Thyroid gland (tissue), 4 donors: ENCODE data around the gene HDDC3. TPM values are rescaled to one million over a fixed set of nuclear protein-coding genes. Genes with fewer than 3 reads are reported as not detected.

Experiments used
- DNase-seq, 2 donors: peaks; one replicate each; pipeline ENCODE4 v3.0.0-alpha.2; 2019
- H3K27ac ChIP-seq, 3 donors: fragments of 200-600 bp; sonication (generic); 1 replicate in 2 of 3; 2 replicates in 1 of 3; pipeline ENCODE4 v1.5.1; 2016 to 2019; ENCODE audit warnings: mild to moderate bottlenecking in 1 of 3, moderate library complexity in 1 of 3
- H3K27me3 ChIP-seq: fragments of 200-600 bp; sonication (generic); one replicate; pipeline ENCODE4 v1.5.1; 2019
- H3K36me3 ChIP-seq, 2 donors: fragments of 200-600 bp; sonication (generic); one replicate each; pipeline ENCODE4 v1.5.1; 2016 to 2019
- H3K4me1 ChIP-seq, 2 donors: fragments of 200-600 bp; sonication (generic); one replicate each; pipeline ENCODE4 v1.5.1; 2017 to 2019
- H3K4me3 ChIP-seq, 3 donors: fragments of 200-600 bp; sonication (generic); replicated peaks in 1 of 3; 1 replicate in 2 of 3; 2 replicates in 1 of 3; pipeline ENCODE4 v1.5.1; 2016; ENCODE audit warnings: mild to moderate bottlenecking in 1 of 3
- H3K9me3 ChIP-seq: fragments of 200-600 bp; sonication (generic); one replicate; pipeline ENCODE4 v1.5.1; 2017
- CTCF ChIP-seq, 6 experiments: fragments of 200-600 bp in 3 of 6; fragments of 450-650 bp in 3 of 6; sonication (generic) in 3 of 6; IDR thresholded peaks; one replicate each; pipeline ENCODE4 v1.5.1; 2016 to 2019; ENCODE audit warnings: antibody characterized with exemption in 6 of 6, mild to moderate bottlenecking in 2 of 6, inconsistent platforms in 1 of 6, moderate library complexity in 1 of 6
- POLR2A ChIP-seq, 2 donors: fragments of 450-650 bp; IDR thresholded peaks; one replicate each; pipeline ENCODE4 v1.6.1; 2017; ENCODE audit warnings: antibody characterized with exemption in 2 of 2, mild to moderate bottlenecking in 2 of 2, moderate library complexity in 1 of 2
- WGBS, 2 donors: methylation state at CpG; one replicate each; pipeline ENCODE4 v1.1.5; 2017; 5-methylcytosine and 5-hydroxymethylcytosine counted together
- intact Hi-C: fragments of 100-400 bp; cut with DNase I; formaldehyde crosslinking; loops from one replicate; pipeline ENCODE4 v1.15.1; 2023
- total RNA-seq, 4 donors: library from RNA; depleted of rRNA; stranded (reverse); fragments of >200 nt; gene quantifications; one replicate each; pipeline ENCODE4 v1.2.3, GENCODE V29; 2016

HDDC3 gene
- total RNA-seq, 4 donors from 2014 or later = 13.3 to 25.7 (median 18.0) TPM

DNA sequence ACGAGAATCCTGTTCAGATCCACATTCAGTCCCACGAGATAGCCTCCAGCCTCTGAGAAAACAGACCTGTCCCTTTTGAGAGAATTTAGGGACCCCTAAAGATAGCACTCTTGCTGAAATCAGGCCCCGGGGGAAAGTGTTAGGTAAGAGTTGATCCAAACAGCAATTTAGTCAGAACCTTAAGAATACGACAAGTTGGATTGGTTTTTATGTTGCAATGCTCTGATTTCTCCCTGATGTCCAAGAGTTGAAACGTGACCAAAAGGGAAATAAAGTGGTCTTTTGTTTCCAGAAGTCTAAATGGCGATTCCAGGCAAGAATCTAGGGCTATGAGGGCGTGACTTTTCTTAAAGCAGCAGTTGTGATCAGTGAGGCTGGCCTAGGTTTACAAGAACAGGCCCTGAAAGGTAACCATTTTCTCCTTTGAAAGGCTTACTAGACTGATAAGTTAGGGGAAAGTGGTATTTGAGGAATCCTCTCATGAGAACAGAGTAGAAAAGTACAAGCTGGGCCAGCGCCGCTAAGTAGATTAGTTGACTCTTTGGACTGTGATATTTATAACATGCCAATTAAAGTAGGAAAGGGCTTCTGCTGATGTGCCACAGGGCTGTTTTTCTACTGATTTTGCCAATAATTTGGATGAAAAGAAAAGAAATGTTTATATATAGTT lies 24.4 kb downstream of the HDDC3 start:
- Histone ChIP-seq H3K4me3 (no peak overlapping the region), H3K27me3 (no peaks in the 10 kb centered on the region), H3K27ac (no peak overlapping the region), H3K36me3 (peaks cover 66 to 71% of the 10 kb centered on the region in 2 donors), H3K4me1 (peaks cover 7 to 9% of the 10 kb centered on the region in 2 donors), H3K9me3 (no peaks in the 10 kb centered on the region)
- no peak for DNase-seq
- intact Hi-C loops = no loop called here
- WGBS, 2 donors = 75 to 93% methylated on average over 9 of the region's 9 CpGs
- no peak for TF ChIP-seq CTCF (IDR thresholded peaks at IDR 0.05)
- no peak for TF ChIP-seq POLR2A (IDR thresholded peaks at IDR 0.05)

- Histone ChIP-seq H3K27me3 (no peaks in the 10 kb centered on the region), H3K4me1 (peaks cover 7 to 9% of the 10 kb centered on the region in 2 donors), H3K4me3 (no peak overlapping the region), H3K27ac (no peak overlapping the region), H3K36me3 (peaks cover 58 to 63% of the 10 kb centered on the region in 2 donors), H3K9me3 (no peaks in the 10 kb centered on the region)
- 85 to 100% methylated on average over 10 to 15 of the region's 15 CpGs for WGBS, 2 donors
- TF ChIP-seq CTCF (IDR thresholded peaks at IDR 0.05) = no peak
- no peak for TF ChIP-seq POLR2A (IDR thresholded peaks at IDR 0.05)
- intact Hi-C loops = no loop called here
- DNase-seq = no peak
Observed at GRCh38 chr15:90907051-90907660, 25.2 kb downstream of the HDDC3 start.

DNA sequence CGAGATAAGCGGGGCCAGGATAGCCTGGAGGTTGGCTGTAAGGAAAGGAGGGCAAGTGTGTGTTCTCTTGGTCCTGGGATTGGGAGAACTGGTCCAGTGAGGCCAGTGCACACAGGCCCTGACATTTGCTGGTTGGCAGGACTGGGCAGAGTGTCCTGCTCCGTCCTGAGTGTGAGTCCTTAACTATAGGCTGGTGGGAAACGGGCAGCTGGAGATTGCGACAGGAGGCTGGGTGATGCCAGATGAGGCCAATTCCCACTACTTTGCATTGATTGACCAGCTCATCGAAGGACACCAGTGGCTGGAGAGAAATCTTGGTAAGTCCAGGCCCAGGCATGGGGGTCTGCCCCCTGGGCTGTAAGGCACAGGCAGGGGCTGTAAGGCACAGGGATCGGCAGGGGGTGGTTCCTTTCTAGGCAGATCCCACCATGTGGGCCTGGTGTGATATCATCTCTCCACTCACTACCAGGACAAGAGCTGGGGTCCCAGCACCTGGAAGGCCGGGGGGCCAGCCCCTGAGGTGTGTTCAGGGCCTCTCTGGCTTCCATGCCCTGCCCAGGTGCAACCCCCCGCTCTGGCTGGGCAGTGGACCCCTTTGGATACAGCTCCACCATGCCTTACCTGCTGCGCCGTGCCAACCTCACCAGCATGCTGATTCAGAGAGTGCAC lies 26.0 kb downstream of the HDDC3 start:
- Histone ChIP-seq H3K9me3 (no peaks in the 10 kb centered on the region), H3K36me3 (peaks cover 49 to 54% of the 10 kb centered on the region in 2 donors), H3K27me3 (no peaks in the 10 kb centered on the region), H3K4me1 (peaks cover 12 to 15% of the 10 kb centered on the region in 2 donors), H3K4me3 (no peak overlapping the region), H3K27ac (no peak overlapping the region)
- no peak for DNase-seq
- TF ChIP-seq POLR2A (IDR thresholded peaks at IDR 0.05) (no peak), CTCF (IDR thresholded peaks at IDR 0.05) (no peak)
- intact Hi-C loops = no loop called here
- WGBS, 2 donors = 91 to 95% methylated on average over 10 to 11 of the region's 11 CpGs

- no peaks in the 10 kb centered on the region for H3K9me3 ChIP-seq
- H3K4me1 ChIP-seq = peaks cover 12 to 15% of the 10 kb centered on the region in 2 donors
- no peak overlapping the region for H3K4me3 ChIP-seq
- H3K27ac ChIP-seq = no peak overlapping the region
- no peak for DNase-seq
- intact Hi-C loops = no loop called here
- H3K27me3 ChIP-seq = no peaks in the 10 kb centered on the region
- H3K36me3 ChIP-seq = peaks cover 42 to 46% of the 10 kb centered on the region in 2 donors
- TF ChIP-seq POLR2A (IDR thresholded peaks at IDR 0.05) = no peak
- TF ChIP-seq CTCF (IDR thresholded peaks at IDR 0.05) = no peak
- WGBS, 2 donors = 94 to 97% methylated on average over 11 to 21 of the region's 28 CpGs
Observed at GRCh38 chr15:90905306-90906180, 26.8 kb downstream of the HDDC3 start.
